Measurements from ENCODE around the gene VAMP8.
"Not testable (repeated sequence)": the region's sequence is repeated elsewhere in the genome, so short reads cannot be mapped to it uniquely, and the experiment has no call there.

VAMP8 gene

GRCh38 chr2:85613717-85614515 lies 36.5 kb downstream of the VAMP8 start:
- Histone ChIP-seq H4K8ac (ENCODE audit: low read depth, low read length) (no peak overlapping the region), H3K27ac (ENCODE audit: low read depth, low read length) (no peak overlapping the region), H2BK12ac (ENCODE audit: low read length) (no peak overlapping the region), H3K79me1 (ENCODE audit: low read length) (peaks cover 11% of the 10 kb centered on the region), H2AK5ac (ENCODE audit: low read length) (no peak overlapping the region), H3K4me2 (ENCODE audit: low read length) (no peak overlapping the region), H3K23ac (ENCODE audit: low read length) (no peak overlapping the region), H2BK5ac (ENCODE audit: low read depth, low read length, poor library complexity) (no peak overlapping the region), H2BK120ac (ENCODE audit: insufficient read depth, low read length, poor library complexity) (no peak overlapping the region), H2AFZ (ENCODE audit: insufficient read depth, low read length, poor library complexity) (no peak overlapping the region), H3K4me3 (ENCODE audit: low read depth, low read length) (no peak overlapping the region), H3K4ac (ENCODE audit: low read depth, low read length) (no peak overlapping the region), H3K36me3 (ENCODE audit: control insufficient read depth in 1 of 2, insufficient read depth in 2 of 2, low read length in 2 of 2) (peaks cover 9% of the 10 kb centered on the region in 2 experiments), H3K18ac (ENCODE audit: low read length) (no peak overlapping the region), H3K4me1 (ENCODE audit: control insufficient read depth in 1 of 2, insufficient read depth in 2 of 2, low read length in 2 of 2) (peaks cover 0 to 3% of the 10 kb centered on the region in 2 experiments), H4K12ac (ENCODE audit: low read depth, low read length) (no peak overlapping the region), H3K79me2 (ENCODE audit: control insufficient read depth, insufficient read depth, low read length, poor library complexity) (peaks cover 8% of the 10 kb centered on the region), H3K9ac (ENCODE audit: low read length) (no peak overlapping the region), H4K91ac (ENCODE audit: low read depth, low read length) (no peak overlapping the region), H3K27me3 (ENCODE audit: insufficient read depth, low read length) (no peaks in the 10 kb centered on the region), H3K9me3 (ENCODE audit: insufficient read depth, low read depth, low read length) (no peaks in the 10 kb centered on the region), H3K14ac (ENCODE audit: low read length) (no peak overlapping the region)
- no peak for DNase-seq
- WGBS (ENCODE audit: extremely low coverage, insufficient coverage, insufficient read length): no CpG with 5 or more reads among the region's 10 CpGs

- not testable (repeated sequence) for H2AK5ac ChIP-seq (ENCODE audit: low read length); H4K8ac ChIP-seq (ENCODE audit: low read depth, low read length); H3K4ac ChIP-seq (ENCODE audit: low read depth, low read length); H2BK120ac ChIP-seq (ENCODE audit: insufficient read depth, low read length, poor library complexity); H3K4me3 ChIP-seq (ENCODE audit: low read depth, low read length); H2AFZ ChIP-seq (ENCODE audit: insufficient read depth, low read length, poor library complexity); H3K27me3 ChIP-seq (ENCODE audit: insufficient read depth, low read length); H3K9ac ChIP-seq (ENCODE audit: low read length); H2BK5ac ChIP-seq (ENCODE audit: low read depth, low read length, poor library complexity); H4K91ac ChIP-seq (ENCODE audit: low read depth, low read length); H3K4me1 ChIP-seq (ENCODE audit: control insufficient read depth in 1 of 2, insufficient read depth in 2 of 2, low read length in 2 of 2); H3K14ac ChIP-seq (ENCODE audit: low read length); H2BK12ac ChIP-seq (ENCODE audit: low read length); H3K23ac ChIP-seq (ENCODE audit: low read length); H3K27ac ChIP-seq (ENCODE audit: low read depth, low read length); H3K9me3 ChIP-seq (ENCODE audit: insufficient read depth, low read depth, low read length); H3K4me2 ChIP-seq (ENCODE audit: low read length); H3K79me2 ChIP-seq (ENCODE audit: control insufficient read depth, insufficient read depth, low read length, poor library complexity); H3K18ac ChIP-seq (ENCODE audit: low read length); H3K36me3 ChIP-seq (ENCODE audit: control insufficient read depth in 1 of 2, insufficient read depth in 2 of 2, low read length in 2 of 2); H4K12ac ChIP-seq (ENCODE audit: low read depth, low read length)
- WGBS (ENCODE audit: extremely low coverage, insufficient coverage, insufficient read length): no CpG with 5 or more reads among the region's 7 CpGs
- DNase-seq: peak in 1 of 2 donors; percentile 44
- peaks cover 11% of the 10 kb centered on the region for H3K79me1 ChIP-seq (ENCODE audit: low read length)
Observed at GRCh38 chr2:85614757-85615156, 37.4 kb downstream of the VAMP8 start.

DNA sequence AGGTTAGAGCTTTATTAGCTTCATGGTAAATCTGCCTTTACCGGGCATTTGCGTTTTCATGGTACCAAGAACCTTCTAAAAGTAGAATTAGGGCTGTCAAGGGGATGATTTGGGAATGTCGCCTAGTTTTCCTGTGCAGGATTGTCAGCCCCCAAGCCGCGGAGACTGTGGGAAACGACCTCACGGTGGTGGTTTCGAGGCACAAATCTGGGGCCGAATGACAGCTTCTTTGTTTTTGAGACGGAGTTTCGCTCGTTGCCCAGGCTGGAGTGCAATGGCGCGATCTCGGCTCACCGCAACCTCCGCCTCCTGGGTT lies 38.0 kb downstream of the VAMP8 start:
- no CpG with 5 or more reads among the region's 17 CpGs for WGBS (ENCODE audit: extremely low coverage, insufficient coverage, insufficient read length)
- Histone ChIP-seq H4K91ac (ENCODE audit: low read depth, low read length) (peak overlapping the region; percentile 46), H3K27ac (ENCODE audit: low read depth, low read length) (no peak overlapping the region)

DNA sequence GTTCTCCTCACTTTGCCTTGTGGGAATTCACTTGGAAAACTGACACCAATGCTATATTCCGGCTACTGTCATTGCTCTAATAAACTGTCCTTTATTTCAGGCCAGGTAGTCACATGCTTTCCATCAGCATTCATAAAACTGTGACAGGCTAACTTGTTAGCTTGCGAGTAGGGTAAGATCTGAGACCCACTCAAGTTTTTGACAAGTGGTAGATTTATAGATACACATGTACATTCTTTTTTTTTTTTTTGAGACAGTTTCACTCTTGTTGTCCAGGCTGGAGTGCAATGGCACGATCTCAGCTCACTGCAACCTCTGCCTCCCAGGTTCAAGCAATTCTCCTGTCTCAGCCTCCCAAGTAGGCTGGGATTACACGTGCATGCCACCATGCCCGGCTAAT lies 40.3 kb downstream of the VAMP8 start:
- H3K79me1 ChIP-seq (ENCODE audit: low read length); H4K8ac ChIP-seq (ENCODE audit: low read depth, low read length); H3K4me1 ChIP-seq (ENCODE audit: control insufficient read depth in 1 of 2, insufficient read depth in 2 of 2, low read length in 2 of 2); H3K23ac ChIP-seq (ENCODE audit: low read length); H2BK120ac ChIP-seq (ENCODE audit: insufficient read depth, low read length, poor library complexity); H3K27ac ChIP-seq (ENCODE audit: low read depth, low read length); H3K9ac ChIP-seq (ENCODE audit: low read length); H3K79me2 ChIP-seq (ENCODE audit: control insufficient read depth, insufficient read depth, low read length, poor library complexity); H2AK5ac ChIP-seq (ENCODE audit: low read length); H4K91ac ChIP-seq (ENCODE audit: low read depth, low read length); H2BK12ac ChIP-seq (ENCODE audit: low read length); H3K9me3 ChIP-seq (ENCODE audit: insufficient read depth, low read depth, low read length); H3K18ac ChIP-seq (ENCODE audit: low read length); H3K14ac ChIP-seq (ENCODE audit: low read length); H2BK5ac ChIP-seq (ENCODE audit: low read depth, low read length, poor library complexity); H3K4me3 ChIP-seq (ENCODE audit: low read depth, low read length); H2AFZ ChIP-seq (ENCODE audit: insufficient read depth, low read length, poor library complexity); H3K27me3 ChIP-seq (ENCODE audit: insufficient read depth, low read length); DNase-seq; H4K12ac ChIP-seq (ENCODE audit: low read depth, low read length): not testable (repeated sequence)
- Histone ChIP-seq H3K4me2 (ENCODE audit: low read length) (peak overlapping the region; percentile 66), H3K36me3 (ENCODE audit: control insufficient read depth in 1 of 2, insufficient read depth in 2 of 2, low read length in 2 of 2) (peaks cover 17 to 26% of the 10 kb centered on the region in 2 experiments), H3K4ac (ENCODE audit: low read depth, low read length) (peak overlapping the region; percentile 17)
- no CpG with 5 or more reads among the region's 5 CpGs for WGBS (ENCODE audit: extremely low coverage, insufficient coverage, insufficient read length)

More for the DNA sequence above, 38.0 kb downstream of the VAMP8 start:
- no peak overlapping the region for H3K9ac ChIP-seq (ENCODE audit: low read length)
- no peak overlapping the region for H3K14ac ChIP-seq (ENCODE audit: low read length)
- no peak overlapping the region for H3K23ac ChIP-seq (ENCODE audit: low read length)
- H4K12ac ChIP-seq (ENCODE audit: low read depth, low read length): no peak overlapping the region
- peaks cover 8% of the 10 kb centered on the region for H3K79me2 ChIP-seq (ENCODE audit: control insufficient read depth, insufficient read depth, low read length, poor library complexity)
- H3K27me3 ChIP-seq (ENCODE audit: insufficient read depth, low read length): no peaks in the 10 kb centered on the region
- H2AK5ac ChIP-seq (ENCODE audit: low read length): no peak overlapping the region
- no peak overlapping the region for H3K4me3 ChIP-seq (ENCODE audit: low read depth, low read length)
- no peak overlapping the region for H2BK12ac ChIP-seq (ENCODE audit: low read length)
- no peak for DNase-seq
- H3K4me1 ChIP-seq (ENCODE audit: control insufficient read depth in 1 of 2, insufficient read depth in 2 of 2, low read length in 2 of 2): peaks cover 0 to 3% of the 10 kb centered on the region in 2 experiments
- H2AFZ ChIP-seq (ENCODE audit: insufficient read depth, low read length, poor library complexity): no peak overlapping the region
- H2BK5ac ChIP-seq (ENCODE audit: low read depth, low read length, poor library complexity): no peak overlapping the region
- no peak overlapping the region for H3K4me2 ChIP-seq (ENCODE audit: low read length)
- no peak overlapping the region for H3K18ac ChIP-seq (ENCODE audit: low read length)
- peaks cover 10% of the 10 kb centered on the region in 2 experiments for H3K36me3 ChIP-seq (ENCODE audit: control insufficient read depth in 1 of 2, insufficient read depth in 2 of 2, low read length in 2 of 2)
- H2BK120ac ChIP-seq (ENCODE audit: insufficient read depth, low read length, poor library complexity): no peak overlapping the region
- peak overlapping the region; percentile 61 for H4K8ac ChIP-seq (ENCODE audit: low read depth, low read length)
- H3K79me1 ChIP-seq (ENCODE audit: low read length): peaks cover 11% of the 10 kb centered on the region
- H3K9me3 ChIP-seq (ENCODE audit: insufficient read depth, low read depth, low read length): no peaks in the 10 kb centered on the region
- H3K4ac ChIP-seq (ENCODE audit: low read depth, low read length): no peak overlapping the region
